ENCODE measurements around the gene ACOX1. TPM values are rescaled to one million over a fixed set of nuclear protein-coding genes. Genes with fewer than 3 reads are reported as not detected.

The ACOX1 gene
- total and polyA plus RNA-seq, 4 donors, result 33.3 to 293 (median 63.4) TPM

DNA sequence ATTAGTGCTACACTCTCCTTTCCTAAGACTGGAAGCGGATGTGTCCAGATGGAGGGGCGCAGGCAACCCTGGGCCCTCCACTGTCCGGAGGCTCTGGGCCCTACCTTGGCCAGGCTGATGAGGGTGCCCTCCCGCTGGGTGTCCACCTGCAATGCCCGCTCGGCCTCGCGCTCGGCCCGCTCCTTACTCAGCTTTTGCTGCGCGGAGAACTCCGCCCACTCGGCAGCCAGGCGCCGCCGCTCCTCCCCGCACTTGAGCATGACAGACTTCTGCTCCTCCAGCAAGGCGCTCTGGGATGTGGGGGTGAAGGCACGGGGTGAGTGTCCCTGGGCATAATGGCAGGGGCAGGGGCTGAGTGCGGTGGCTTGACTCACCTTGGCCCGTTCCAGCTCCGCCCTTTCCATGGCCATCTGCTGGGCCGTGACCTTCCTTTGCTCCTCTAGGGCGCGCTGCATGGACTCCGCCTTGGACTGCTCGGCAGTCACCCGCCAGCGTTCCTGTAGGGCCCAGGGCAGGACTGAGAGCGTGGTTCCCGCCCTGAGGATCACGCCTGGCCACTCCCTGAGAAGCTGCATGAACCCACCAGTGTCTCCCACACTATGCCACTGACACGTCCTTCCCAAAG is 64.2 kb downstream of the ACOX1 start:
- Histone ChIP-seq H3K9me3 (ENCODE audit: control insufficient read depth in 4 of 4, low read length in 3 of 4) (no peaks in the 10 kb centered on the region), H3K36me3 (ENCODE audit: control insufficient read depth in 4 of 4, insufficient read depth in 3 of 4, low read depth in 1 of 4, low read length in 3 of 4) (no peaks in the 10 kb centered on the region), H3K4me1 (ENCODE audit: control insufficient read depth in 4 of 4, insufficient read depth in 4 of 4, low read length in 3 of 4) (no peaks in the 10 kb centered on the region), H3K27me3 (ENCODE audit: control insufficient read depth in 4 of 4, insufficient read depth in 4 of 4, low read length in 3 of 4) (no peaks in the 10 kb centered on the region), H3K9ac (ENCODE audit: low read depth in 1 of 2, low read length in 2 of 2) (no peak overlapping the region), H3K27ac (ENCODE audit: low read depth in 1 of 2, low read length in 2 of 2) (no peak overlapping the region), H3K4me3 (ENCODE audit: low read depth in 1 of 3, low read length in 3 of 3) (no peak overlapping the region)
- TF ChIP-seq JUND (IDR thresholded peaks at IDR 0.05) (no peak), ZBTB33 (IDR thresholded peaks at IDR 0.05) (no peak), NR2F2 (IDR thresholded peaks at IDR 0.05) (no peak), SP1 (IDR thresholded peaks at IDR 0.05) (no peak), RXRA (IDR thresholded peaks at IDR 0.05) (no peak), HNF4G (IDR thresholded peaks at IDR 0.05) (no peak), EGR1 (IDR thresholded peaks at IDR 0.05; ENCODE audit: low read depth in 2 of 2) (no peak), GABPA (IDR thresholded peaks at IDR 0.05 in 1 of 2, conservative IDR thresholded peaks at IDR 0.05 in 1 of 2) (no peak), FOXA1 (IDR thresholded peaks at IDR 0.05) (no peak), FOXA2 (IDR thresholded peaks at IDR 0.05) (no peak), HNF4A (conservative IDR thresholded peaks at IDR 0.05) (no peak), RAD21 (IDR thresholded peaks at IDR 0.05) (no peak), TAF1 (conservative IDR thresholded peaks at IDR 0.05) (no peak)
- TF ChIP-seq, protein P1, sequence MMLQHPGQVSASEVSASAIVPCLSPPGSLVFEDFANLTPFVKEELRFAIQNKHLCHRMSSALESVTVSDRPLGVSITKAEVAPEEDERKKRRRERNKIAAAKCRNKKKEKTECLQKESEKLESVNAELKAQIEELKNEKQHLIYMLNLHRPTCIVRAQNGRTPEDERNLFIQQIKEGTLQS (IDR thresholded peaks at IDR 0.05), result no peak
- TF ChIP-seq, protein P2, sequence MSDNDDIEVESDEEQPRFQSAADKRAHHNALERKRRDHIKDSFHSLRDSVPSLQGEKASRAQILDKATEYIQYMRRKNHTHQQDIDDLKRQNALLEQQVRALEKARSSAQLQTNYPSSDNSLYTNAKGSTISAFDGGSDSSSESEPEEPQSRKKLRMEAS (IDR thresholded peaks at IDR 0.05), result no peak
- TF ChIP-seq, protein P3, sequence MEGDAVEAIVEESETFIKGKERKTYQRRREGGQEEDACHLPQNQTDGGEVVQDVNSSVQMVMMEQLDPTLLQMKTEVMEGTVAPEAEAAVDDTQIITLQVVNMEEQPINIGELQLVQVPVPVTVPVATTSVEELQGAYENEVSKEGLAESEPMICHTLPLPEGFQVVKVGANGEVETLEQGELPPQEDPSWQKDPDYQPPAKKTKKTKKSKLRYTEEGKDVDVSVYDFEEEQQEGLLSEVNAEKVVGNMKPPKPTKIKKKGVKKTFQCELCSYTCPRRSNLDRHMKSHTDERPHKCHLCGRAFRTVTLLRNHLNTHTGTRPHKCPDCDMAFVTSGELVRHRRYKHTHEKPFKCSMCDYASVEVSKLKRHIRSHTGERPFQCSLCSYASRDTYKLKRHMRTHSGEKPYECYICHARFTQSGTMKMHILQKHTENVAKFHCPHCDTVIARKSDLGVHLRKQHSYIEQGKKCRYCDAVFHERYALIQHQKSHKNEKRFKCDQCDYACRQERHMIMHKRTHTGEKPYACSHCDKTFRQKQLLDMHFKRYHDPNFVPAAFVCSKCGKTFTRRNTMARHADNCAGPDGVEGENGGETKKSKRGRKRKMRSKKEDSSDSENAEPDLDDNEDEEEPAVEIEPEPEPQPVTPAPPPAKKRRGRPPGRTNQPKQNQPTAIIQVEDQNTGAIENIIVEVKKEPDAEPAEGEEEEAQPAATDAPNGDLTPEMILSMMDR (IDR thresholded peaks at IDR 0.05; ENCODE audit: low read depth, low read length, missing input control), result no peak
- 96% methylated on average over 34 of the region's 34 CpGs for WGBS
- no peak for DNase-seq (ENCODE audit: low spot score)

DNA sequence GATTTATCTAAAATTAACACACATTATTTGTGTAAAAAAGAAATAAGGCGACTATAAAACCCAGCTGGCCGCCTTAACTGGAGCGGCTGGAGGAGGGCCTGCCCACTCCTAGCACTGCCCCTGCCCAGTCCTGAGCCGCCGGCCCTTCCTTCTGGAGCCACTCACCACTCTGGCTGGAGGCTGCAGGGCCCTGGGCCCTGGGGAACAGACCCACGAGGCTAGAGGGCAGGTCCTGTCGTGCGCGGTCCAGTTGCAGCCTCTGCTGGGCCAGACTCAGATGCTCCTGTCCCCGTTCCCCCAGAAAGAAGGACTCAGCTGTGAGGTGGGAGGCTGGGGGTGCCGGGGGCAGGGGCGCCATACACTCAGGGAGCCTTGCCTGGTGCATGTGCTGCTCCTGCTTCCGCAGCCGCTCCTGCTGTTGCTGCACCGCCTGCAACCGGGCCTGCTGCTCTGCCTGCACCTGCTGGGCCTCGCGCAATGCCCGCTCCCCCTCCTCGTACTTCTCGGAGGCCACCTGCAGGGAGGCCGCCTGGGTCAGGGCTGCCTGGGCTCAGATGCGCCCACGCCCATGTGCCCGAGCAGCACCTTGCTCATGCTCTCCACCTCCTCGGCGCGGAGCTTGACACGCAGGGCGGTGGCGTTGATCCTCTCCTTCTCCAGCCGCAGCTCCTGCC is 65.3 kb downstream of the ACOX1 start:
- no peaks in the 10 kb centered on the region for H3K36me3 ChIP-seq (ENCODE audit: control insufficient read depth in 4 of 4, insufficient read depth in 3 of 4, low read depth in 1 of 4, low read length in 3 of 4)
- 96% methylated on average over 32 of the region's 32 CpGs for WGBS
- TF ChIP-seq HNF4A (conservative IDR thresholded peaks at IDR 0.05) (no peak), TAF1 (conservative IDR thresholded peaks at IDR 0.05) (no peak), REST (IDR thresholded peaks at IDR 0.05) (no peak), HNF4G (IDR thresholded peaks at IDR 0.05) (no peak), SP1 (IDR thresholded peaks at IDR 0.05) (no peak), EGR1 (IDR thresholded peaks at IDR 0.05; ENCODE audit: low read depth in 2 of 2) (no peak), GABPA (IDR thresholded peaks at IDR 0.05 in 1 of 2, conservative IDR thresholded peaks at IDR 0.05 in 1 of 2) (no peak), ZBTB33 (IDR thresholded peaks at IDR 0.05) (no peak), RAD21 (IDR thresholded peaks at IDR 0.05) (no peak), FOXA2 (IDR thresholded peaks at IDR 0.05) (no peak), JUND (IDR thresholded peaks at IDR 0.05) (no peak)
- TF ChIP-seq, protein P1 (IDR thresholded peaks at IDR 0.05), result no peak
- TF ChIP-seq, protein P2 (IDR thresholded peaks at IDR 0.05), result no peak

More for the DNA sequence above, 65.3 kb downstream of the ACOX1 start:
- no peak for DNase-seq (ENCODE audit: low spot score)
- Histone ChIP-seq H3K9me3 (ENCODE audit: control insufficient read depth in 4 of 4, low read length in 3 of 4) (no peaks in the 10 kb centered on the region), H3K4me3 (ENCODE audit: low read depth in 1 of 3, low read length in 3 of 3) (no peak overlapping the region), H3K27me3 (ENCODE audit: control insufficient read depth in 4 of 4, insufficient read depth in 4 of 4, low read length in 3 of 4) (no peaks in the 10 kb centered on the region), H3K4me1 (ENCODE audit: control insufficient read depth in 4 of 4, insufficient read depth in 4 of 4, low read length in 3 of 4) (no peaks in the 10 kb centered on the region), H3K9ac (ENCODE audit: low read depth in 1 of 2, low read length in 2 of 2) (no peak overlapping the region), H3K27ac (ENCODE audit: low read depth in 1 of 2, low read length in 2 of 2) (no peak overlapping the region)
